ENCODE measurements around the gene FAM180B.
"Not testable (repeated sequence)": the region's sequence is repeated elsewhere in the genome, so short reads cannot be mapped to it uniquely, and the experiment has no call there.

The FAM180B gene, protein sequence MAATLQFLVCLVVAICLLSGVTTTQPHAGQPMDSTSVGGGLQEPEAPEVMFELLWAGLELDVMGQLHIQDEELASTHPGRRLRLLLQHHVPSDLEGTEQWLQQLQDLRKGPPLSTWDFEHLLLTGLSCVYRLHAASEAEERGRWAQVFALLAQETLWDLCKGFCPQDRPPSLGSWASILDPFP

GRCh38 chr11:47586098-47586855 lies at the start of gene FAM180B:
Gene FAM180B (plus strand): TSS chr11:47586678. CDS start chr11:47586769, 91 bp downstream.
- FAIRE-seq = no peak

DNA sequence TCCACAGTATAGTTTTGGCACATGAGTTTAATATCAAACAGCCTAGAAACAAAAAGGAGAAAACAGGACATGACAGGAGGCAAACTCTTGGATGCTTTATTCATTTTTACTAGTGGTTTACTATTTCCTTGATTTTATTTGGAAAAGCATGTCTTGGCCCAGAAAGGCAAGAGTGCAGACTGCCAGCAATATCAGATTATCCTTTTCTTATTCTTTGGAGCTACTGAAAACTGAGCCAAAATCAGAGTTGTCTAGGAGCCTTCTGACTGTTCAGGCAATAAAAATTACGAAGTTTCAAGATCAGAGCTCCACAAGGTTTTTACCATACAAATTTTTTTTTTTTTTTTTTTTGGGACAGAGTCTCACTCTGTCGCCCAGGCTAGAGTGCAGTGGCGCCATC lies 49.6 kb upstream of the FAM180B start:
- FAIRE-seq = no peak

DNA sequence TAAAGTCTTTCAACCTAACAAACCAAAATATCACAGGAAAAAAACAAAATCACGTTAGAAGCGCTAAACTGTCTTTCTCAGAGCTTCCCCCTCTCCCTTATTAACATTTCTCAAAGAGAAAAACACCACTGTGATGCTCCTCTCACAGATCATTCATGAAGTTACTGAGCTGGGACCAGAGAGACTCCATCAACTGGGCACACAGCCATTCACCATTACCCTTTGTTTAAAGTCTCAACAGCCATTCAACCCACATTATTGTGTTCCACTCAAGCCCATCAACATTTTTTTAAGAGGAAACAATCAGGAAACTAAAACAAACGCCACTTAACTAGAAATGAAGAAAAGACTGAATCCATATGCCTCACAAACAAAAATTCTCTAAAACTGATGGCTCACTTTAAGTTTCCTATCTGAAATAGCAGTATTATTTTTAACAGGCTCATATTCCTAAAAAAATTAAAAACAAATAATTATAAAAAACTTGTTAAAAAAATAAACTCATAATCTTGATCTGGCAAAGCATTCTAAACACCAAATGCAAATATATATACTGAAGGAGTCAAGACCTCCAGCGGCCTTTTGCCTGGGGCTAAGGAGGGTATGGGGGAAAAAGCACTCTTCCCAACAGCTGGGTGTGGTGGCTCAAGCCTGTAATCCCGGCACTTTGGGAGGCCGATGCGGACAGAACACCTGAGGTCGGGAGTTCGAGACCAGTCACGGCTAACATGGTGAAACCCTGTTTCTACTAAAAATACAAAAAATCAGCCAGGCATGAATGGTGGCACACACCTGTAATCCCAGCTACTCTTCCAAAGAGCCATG lies 47.5 kb upstream of the FAM180B start:
- no peak for FAIRE-seq

DNA sequence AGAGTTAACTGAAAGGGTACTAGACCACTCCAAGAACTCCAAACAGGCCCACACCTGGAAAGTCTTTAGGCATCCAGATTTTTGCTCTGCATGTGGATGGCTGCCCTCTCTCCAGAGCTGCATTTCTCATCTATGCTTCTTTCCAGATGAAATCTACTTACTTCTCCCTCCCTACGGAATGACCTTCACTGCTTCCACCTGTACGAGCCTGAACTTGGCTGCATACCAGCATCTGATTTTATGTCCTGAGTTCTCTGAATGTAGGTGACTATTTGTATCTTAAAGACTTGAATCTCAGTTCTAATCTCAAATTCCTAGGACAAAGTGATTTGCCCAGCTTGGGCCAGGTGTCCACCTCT lies 46.8 kb upstream of the FAM180B start:
- FAIRE-seq = no peak

DNA sequence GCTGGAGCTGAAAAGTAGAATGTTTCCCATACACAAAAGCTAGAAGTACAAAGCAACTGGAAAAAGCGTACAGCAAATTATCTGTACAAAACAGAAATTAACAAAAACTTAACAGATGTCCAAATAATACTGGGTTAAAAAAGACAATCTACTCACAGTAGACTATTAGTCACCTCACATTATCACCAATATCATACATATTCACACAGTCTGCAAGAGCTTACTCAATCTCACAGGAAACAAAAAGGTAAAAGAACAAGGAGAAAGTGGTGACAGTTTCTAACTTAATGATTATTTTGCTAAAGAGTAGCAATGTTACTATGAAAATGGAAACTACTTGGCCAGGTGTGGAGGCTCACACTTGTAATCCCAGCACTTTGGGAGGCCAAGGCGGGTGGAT lies 45.4 kb upstream of the FAM180B start:
- no peak for FAIRE-seq

DNA sequence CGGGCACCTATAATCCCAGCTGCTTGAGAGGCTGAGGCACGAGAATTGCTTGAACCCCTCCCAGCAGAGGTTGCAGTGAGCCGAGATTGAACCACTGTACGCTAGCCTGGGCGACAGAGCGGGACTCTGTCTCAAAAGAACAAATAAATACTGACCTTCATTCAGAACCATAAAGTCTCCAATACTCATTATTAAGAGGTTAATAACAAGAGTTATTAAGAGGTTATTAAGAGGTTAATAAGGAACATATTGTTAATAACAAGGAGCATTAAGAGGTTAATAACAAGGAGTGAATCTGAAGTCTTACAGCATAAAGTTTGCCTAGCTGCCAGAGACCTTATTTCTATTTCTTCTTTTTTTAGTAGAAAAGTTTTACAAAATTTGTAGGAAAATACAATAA lies 41.2 kb upstream of the FAM180B start:
- FAIRE-seq = no peak

- FAIRE-seq = not testable (repeated sequence)
Observed at GRCh38 chr11:47546274-47546673, 40.2 kb upstream of the FAM180B start.

GRCh38 chr11:47550288-47551047 lies 36.0 kb upstream of the FAM180B start:
- no peak for FAIRE-seq

DNA sequence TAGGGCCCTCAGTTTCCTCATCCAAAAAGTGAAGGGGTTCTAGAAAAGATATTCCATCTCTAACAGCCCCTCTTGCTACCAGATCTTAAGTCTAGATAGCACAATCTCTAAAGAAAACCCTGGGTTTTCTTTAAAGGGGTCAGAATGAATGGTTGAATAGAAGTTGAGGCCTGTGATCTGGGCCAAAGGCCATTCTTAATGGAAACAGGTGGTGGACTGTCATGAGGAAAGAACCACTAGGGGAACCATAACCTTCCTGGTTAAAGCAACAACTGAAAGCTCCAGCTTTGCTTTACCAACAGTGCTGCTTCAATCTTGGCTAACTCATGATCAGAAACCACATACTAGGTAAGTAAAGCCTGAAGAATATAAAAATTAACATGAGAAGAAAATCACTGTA lies 35.4 kb upstream of the FAM180B start:
- FAIRE-seq = no peak

DNA sequence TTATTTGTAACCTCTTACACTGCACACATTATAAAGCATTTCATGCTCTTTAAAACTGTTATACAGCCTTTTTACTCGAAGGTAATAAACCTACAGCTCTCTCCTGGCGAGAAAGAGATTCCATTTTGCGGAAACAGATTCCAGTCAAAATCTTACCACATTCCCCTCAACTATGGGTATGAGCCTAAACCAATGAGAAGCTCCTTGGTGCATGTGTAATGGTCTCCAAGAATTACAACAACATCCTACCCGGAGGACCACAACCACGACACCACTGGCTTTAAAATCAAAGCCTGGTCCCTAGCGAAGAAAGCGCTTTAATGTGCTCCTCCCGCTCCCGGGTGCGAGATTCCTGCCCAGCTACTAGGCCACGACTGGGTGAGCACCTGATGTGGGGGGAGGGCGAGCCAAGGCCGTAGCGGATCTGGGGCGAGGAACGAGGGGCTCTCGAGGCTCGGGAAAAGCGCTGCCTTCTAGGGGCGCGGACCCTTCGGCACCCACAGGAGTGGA lies 34.4 kb upstream of the FAM180B start:
- no peak for FAIRE-seq

- no peak for FAIRE-seq
Observed at GRCh38 chr11:47552566-47553405, 33.7 kb upstream of the FAM180B start, which contains the start of gene CELF1. Gene CELF1 (minus strand): TSS chr11:47553132. CDS start chr11:47499523, 53,609 bp downstream.

DNA sequence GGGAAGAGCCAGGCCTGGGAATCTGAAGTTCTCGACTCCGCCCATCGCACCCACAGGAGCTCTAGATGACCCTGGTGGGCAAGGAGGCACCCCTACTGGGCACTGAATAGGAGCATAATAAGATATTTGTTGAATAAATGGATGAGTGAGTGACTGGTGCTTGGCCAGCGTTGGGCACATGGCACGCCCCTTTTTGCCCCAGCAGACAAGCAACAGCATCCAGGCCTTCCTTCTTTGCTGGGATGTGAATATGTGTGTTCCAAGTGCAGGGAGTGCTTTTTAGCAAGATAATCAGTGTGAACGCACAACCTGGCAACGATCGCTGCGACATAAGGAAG lies 33.1 kb upstream of the FAM180B start:
- no peak for FAIRE-seq

- FAIRE-seq = not testable (repeated sequence)
Observed at GRCh38 chr11:47557004-47557403, 29.5 kb upstream of the FAM180B start.

GRCh38 chr11:47558695-47559094 lies 27.8 kb upstream of the FAM180B start:
- no peak for FAIRE-seq

- FAIRE-seq = no peak
Observed at GRCh38 chr11:47560426-47560825, 26.1 kb upstream of the FAM180B start.

- FAIRE-seq = not testable (repeated sequence)
Observed at GRCh38 chr11:47562393-47562792, 24.1 kb upstream of the FAM180B start.

- FAIRE-seq = not testable (repeated sequence)
Observed at GRCh38 chr11:47564366-47564765, 22.1 kb upstream of the FAM180B start.

GRCh38 chr11:47564933-47565339 lies 21.5 kb upstream of the FAM180B start:
- no peak for FAIRE-seq

- no peak for FAIRE-seq
Observed at GRCh38 chr11:47565340-47566148, 20.9 kb upstream of the FAM180B start, which contains the start of gene PTPMT1. Gene PTPMT1 (plus strand): TSS chr11:47565599. CDS start chr11:47565623, 24 bp downstream.

DNA sequence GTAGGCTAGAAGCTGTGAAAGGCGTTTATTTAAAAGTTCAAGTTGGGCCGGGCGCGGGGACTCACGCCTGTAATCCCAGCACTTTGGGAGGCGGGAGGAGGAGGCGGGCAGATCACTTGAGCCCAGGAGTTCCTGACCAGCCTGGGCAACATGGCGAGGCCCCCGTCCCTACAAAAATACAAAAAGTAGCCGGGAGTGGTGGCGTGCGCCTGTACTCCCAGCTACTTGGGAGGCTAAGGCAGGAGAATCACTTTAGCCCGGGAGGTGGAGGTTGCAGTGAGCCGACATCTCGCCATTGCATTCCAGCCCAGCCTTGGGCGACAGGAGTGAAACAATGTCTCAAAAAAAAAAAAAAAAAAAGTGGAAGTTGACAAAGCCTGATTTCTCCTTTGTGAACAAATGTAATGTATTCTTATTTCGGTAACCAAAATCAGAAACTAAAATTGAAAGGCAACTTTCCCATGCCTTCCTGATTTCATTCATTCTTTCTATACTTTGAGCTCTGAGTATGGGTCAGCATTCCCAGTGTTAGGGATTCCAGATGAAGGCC lies 20.3 kb upstream of the FAM180B start:
- FAIRE-seq = no peak

Measured in islet of Langerhans (tissue), 1 donor.